HepG2 (cell line): ENCODE data around the gene RAB15.

ENCODE experiments used
- ATF2 ChIP-seq: sonication (generic); formaldehyde crosslinking; IDR thresholded peaks from 2 replicates; pipeline ENCODE4 v1.4.0; 2020; ENCODE audit warnings: missing genetic modification reagents
- ATF4 ChIP-seq, 2 experiments: fragments of 450-650 bp in 1 of 2; sonication (generic) in 1 of 2; formaldehyde crosslinking; IDR thresholded peaks; 2 replicates each; pipeline versions ENCODE4 v1.5.0 to v1.8.0; 2020 to 2022; ENCODE audit warnings: mild to moderate bottlenecking in 1 of 2, missing genetic modification reagents in 1 of 2
- CEBPB ChIP-seq: IDR thresholded peaks from 2 replicates; pipeline ENCODE4 v1.6.1; 2011; ENCODE audit warnings: low read depth, low read length, improper control_type of control experiment, borderline replicate concordance
- CTCF ChIP-seq: sonication (generic); formaldehyde crosslinking; IDR thresholded peaks from 2 replicates; pipeline ENCODE4 v1.5.0; 2020; ENCODE audit warnings: mild to moderate bottlenecking, missing genetic modification reagents, moderate library complexity
- FOXM1 ChIP-seq: sonication (generic); formaldehyde crosslinking; IDR thresholded peaks from 2 replicates; pipeline ENCODE4 v1.5.0; 2020; ENCODE audit warnings: missing genetic modification reagents
- IKZF1 ChIP-seq: fragments of 450-650 bp; IDR thresholded peaks from 2 replicates; pipeline ENCODE4 v1.7.1; 2016
- POLR2A ChIP-seq, 2 experiments: IDR thresholded peaks; 2 replicates each; pipeline ENCODE4 v1.6.1; 2011; ENCODE audit warnings: low read depth in 2 of 2, low read length in 2 of 2, mild to moderate bottlenecking in 1 of 2, moderate library complexity in 1 of 2; ENCODE audit not compliant: insufficient read depth in 1 of 2
- SMC3 ChIP-seq: IDR thresholded peaks from 2 replicates; pipeline ENCODE4 v1.6.1; 2011; ENCODE audit warnings: low read length, improper control_type of control experiment
- THYN1 ChIP-seq: sonication (generic); formaldehyde crosslinking; IDR thresholded peaks from 2 replicates; pipeline ENCODE4 v1.8.1; 2023; ENCODE audit warnings: low read depth, mild to moderate bottlenecking, moderate library complexity, missing genetic modification reagents, borderline replicate concordance
- ZNF543 ChIP-seq: sonication (generic); formaldehyde crosslinking; IDR thresholded peaks from 2 replicates; pipeline ENCODE4 v1.4.0; 2020; ENCODE audit warnings: mild to moderate bottlenecking, missing genetic modification reagents
- ZNF75D ChIP-seq: sonication (generic); formaldehyde crosslinking; IDR thresholded peaks from 2 replicates; pipeline ENCODE4 v1.8.1; 2023; ENCODE audit warnings: missing genetic modification reagents, mild to moderate bottlenecking, borderline replicate concordance

- TF ChIP-seq POLR2A (IDR thresholded peaks at IDR 0.05; ENCODE audit: insufficient read depth in 1 of 2, low read depth in 2 of 2, low read length in 2 of 2) (no peak), ZNF75D (CRISPR knock-in tag) (no peak), FOXM1 (CRISPR knock-in tag) (no peak), IKZF1 (no peak), ZNF543 (no peak), SMC3 (no peak), ATF2 (no peak), CTCF (no peak), THYN1 (CRISPR knock-in tag) (no peak), ATF4 (CRISPR knock-in tag; IDR thresholded peaks at IDR 0.05) (no peak), CEBPB (no peak)
Measured at GRCh38 chr14:64931123-64931522, 41.0 kb downstream of the RAB15 start.
